Measurements from ENCODE around the gene CRBN. TPM values are rescaled to one million over a fixed set of nuclear protein-coding genes. Genes with fewer than 3 reads are reported as not detected.

Gene CRBN
- 54.7 and 89.2 TPM in 2 replicates for total RNA-seq

DNA sequence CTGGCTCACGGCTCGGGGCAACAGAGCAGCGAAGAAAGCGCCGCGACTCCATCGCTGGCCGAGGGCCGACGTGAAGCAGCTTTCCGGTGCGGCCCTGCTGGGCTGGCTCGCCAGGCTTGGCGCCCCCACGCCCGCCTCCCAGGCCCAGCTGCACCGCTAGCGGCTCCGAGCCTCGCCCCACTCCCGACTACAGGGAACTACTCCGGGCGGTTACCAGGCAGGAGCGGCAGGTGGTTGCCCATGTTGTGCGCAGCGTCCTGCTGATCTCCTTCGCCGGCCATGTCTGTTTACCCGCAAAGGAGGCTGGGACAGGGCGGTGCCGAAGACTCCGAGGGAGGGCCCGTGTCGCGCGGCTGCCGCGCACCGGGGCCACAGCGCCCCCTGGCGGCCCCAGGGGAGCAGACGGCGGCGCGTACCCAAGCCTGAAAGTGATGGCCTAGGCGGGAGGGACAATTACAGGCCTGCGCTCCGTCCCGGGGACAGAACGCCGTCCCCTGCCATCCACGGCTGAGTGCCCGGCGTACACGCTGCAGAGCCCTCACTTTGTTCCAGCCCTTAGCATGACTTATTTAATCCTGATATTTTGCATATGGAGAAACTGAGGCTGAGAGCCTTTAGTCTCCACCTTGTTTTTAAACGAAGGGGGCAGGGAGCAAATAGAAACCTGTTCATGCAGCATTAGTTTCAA lies at the start of gene CRBN:
Gene CRBN (minus strand): TSS at position 285 of the 688 bp plus-strand sequence. CDS start 4 bp downstream, at position 281.

DNA sequence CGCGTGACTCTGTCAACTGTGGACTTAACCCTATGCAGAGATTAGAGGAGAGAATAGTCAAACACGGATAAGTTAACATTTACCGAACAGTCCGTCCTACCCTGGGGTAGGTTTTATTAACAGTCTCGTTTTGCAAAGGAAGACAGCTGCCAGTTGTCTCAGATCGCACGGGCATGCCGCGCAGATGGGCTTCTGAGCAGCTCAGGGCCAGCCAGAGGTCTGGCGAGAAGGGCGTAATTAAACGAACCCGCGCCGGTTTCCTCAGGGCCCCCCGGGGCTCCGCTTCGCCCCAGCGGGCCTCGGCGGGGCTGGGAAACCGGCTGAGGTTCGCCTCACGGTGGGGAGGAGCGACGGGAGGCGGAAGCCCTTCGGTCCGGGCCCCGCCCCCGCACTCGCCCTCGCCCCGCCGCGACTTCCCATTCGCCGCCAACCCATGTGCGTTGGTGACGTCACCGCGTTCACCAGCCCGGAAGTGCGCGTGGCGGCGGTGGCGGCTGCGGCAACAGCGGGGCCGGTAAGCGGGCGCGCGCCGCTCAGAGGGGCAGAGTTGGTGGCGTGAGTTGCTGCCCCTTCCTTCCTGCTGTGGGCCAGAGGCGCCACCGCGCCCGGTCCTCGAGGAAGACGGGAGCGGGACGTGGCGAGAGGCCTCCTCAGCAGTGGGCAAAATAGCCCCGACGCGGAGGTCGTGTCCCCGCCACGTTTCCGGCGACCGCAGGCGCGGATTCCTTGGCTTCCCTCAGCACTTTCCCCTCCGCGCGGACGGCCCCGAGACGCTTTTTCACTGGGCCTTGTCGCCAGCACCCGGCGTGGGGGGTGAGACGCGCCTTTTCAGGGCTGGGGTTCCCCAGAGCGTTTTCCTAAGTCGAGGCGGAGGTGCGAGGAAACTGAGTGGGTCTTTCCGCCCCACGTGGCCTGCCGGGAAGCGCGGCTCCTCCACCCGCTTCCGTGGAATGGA lies 52.7 kb downstream of the CRBN start, which contains the start of gene TRNT1:
Gene TRNT1 (plus strand): TSS at position 464 of the 955 bp plus-strand sequence. CDS start 2,101 bp downstream, outside the sequence.

DNA sequence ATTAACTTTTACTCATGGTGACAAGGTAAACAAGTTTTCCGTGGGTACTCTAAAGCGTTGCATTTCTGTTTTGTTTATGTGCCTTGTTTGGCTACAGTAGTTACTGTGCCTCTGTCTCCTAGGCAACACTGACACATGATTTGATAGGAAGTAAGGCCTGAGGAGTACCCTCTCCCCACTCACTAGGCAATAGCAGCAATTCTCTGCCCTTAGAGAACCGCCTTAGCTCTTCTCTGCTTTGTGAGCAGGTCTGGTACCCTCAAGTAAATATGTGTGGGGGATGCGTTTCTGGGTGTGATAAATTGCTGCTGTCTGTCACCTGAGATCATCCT lies 69.2 kb downstream of the CRBN start, which contains the start of gene IL5RA:
Gene IL5RA (minus strand): TSS at position 76 of the 332 bp plus-strand sequence. CDS start 5,390 bp downstream, outside the sequence.

Small RNA genes within 50 kb of the gene (small RNA-seq; reads per million reads assigned to genes)
- not detected for gene RF00416

Other genes with a start within 250 kb of the CRBN start
- gene IL5RA, start 69.3 kb downstream of the CRBN start, total RNA-seq, result not detected in 2 replicates
- gene TRNT1, start 52.8 kb downstream of the CRBN start, total RNA-seq, result 24.7 and 26.4 TPM in 2 replicates

All from articular chondrocyte of knee joint (primary cell).